ENCODE measurements around the gene MINDY4. TPM values are rescaled to one million over a fixed set of nuclear protein-coding genes. Genes with fewer than 3 reads are reported as not detected.

Gene MINDY4
- total and polyA plus RNA-seq, 10 of the 15 experiments (the other 5 are each of a cell fraction or from before 2014, with no cell fraction given): 0.10 to 0.90 (median 0.40) TPM

- 38% methylated on average over 6 of the region's 6 CpGs for WGBS (ENCODE audit: insufficient coverage, insufficient replicate concordance, low lambda C conversion rate, missing lambda C conversion rate)
- no peak for ATAC-seq
- H3K27me3 ChIP-seq (replicated peaks in 1 of 2; ENCODE audit: control insufficient read depth in 2 of 2, insufficient read depth in 2 of 2, low read length in 1 of 2): no peaks in the 10 kb centered on the region
- H3K4me2 ChIP-seq (ENCODE audit: control insufficient read depth, insufficient read depth): no peak overlapping the region
- no TSS peak for BruUV-seq (replicated peaks)
- no peak for TF ChIP-seq RBBP5 (conservative IDR thresholded peaks at IDR 0.05)
- no peak for TF ChIP-seq POLR2AphosphoS2 (IDR thresholded peaks at IDR 0.05; ENCODE audit: low read depth, low read length)
- TF ChIP-seq CREB1 (IDR thresholded peaks at IDR 0.05; ENCODE audit: low read depth): no peak
- TF ChIP-seq CHD4 (IDR thresholded peaks at IDR 0.05): no peak
- POLR2A ChIA-PET: no interaction called here
- RAD21 ChIA-PET (ENCODE audit: unreplicated experiment): no interaction called here
- in situ Hi-C loops (cut with MboI): no loop called here
- intact Hi-C loops (cut with micrococcal nuclease; ENCODE audit: unreplicated experiment): no loop called here
- no peaks in the 10 kb centered on the region for H3K4me1 ChIP-seq (ENCODE audit: control insufficient read depth, insufficient read depth, low read length)
- no peak overlapping the region for H3K4me3 ChIP-seq
- no peaks in the 10 kb centered on the region for H3K79me2 ChIP-seq (ENCODE audit: control insufficient read depth, insufficient read depth, low read length)
- H3K36me3 ChIP-seq (ENCODE audit: control insufficient read depth in 2 of 2, insufficient read depth in 2 of 2, low read length in 1 of 2): no peaks in the 10 kb centered on the region
- no peak overlapping the region for H3K27ac ChIP-seq (ENCODE audit: control insufficient read depth, insufficient read depth)
- no peaks in the 10 kb centered on the region for H4K20me1 ChIP-seq (ENCODE audit: control insufficient read depth, insufficient read depth)
- peaks cover under 1% of the 10 kb centered on the region; the same call in 1 of the 3 replicates for H3K9me3 ChIP-seq (replicated peaks; ENCODE audit: control insufficient read depth, insufficient read depth, low read length)
- no peak for DNase-seq (ENCODE audit: low read depth, low spot score)
- no peak overlapping the region for H3K9ac ChIP-seq (ENCODE audit: control insufficient read depth, insufficient read depth, low read length)
- SMC1A ChIA-PET (ENCODE audit: uncharacterized antibody, unreplicated experiment): no interaction called here
- CTCF ChIA-PET: interaction anchor here (0.8 to 1.0 kb wide), 2 partner anchors 34 to 114 kb away, joined by 3 read pairs; no protein-coding TSS in a partner anchor
- no peak for FAIRE-seq
- no peak overlapping the region for H2AFZ ChIP-seq (ENCODE audit: control insufficient read depth, low read depth, low read length)
These were observed 53.9 kb downstream of the MINDY4 start for GRCh38 chr7:30824821-30825720.

GRCh38 chr7:30826181-30826580 lies 55.0 kb downstream of the MINDY4 start:
- WGBS (ENCODE audit: insufficient coverage, insufficient replicate concordance, low lambda C conversion rate, missing lambda C conversion rate): 68% methylated on average over 7 of the region's 7 CpGs
- Histone ChIP-seq H4K20me1 (ENCODE audit: control insufficient read depth, insufficient read depth) (no peaks in the 10 kb centered on the region), H3K27me3 (replicated peaks in 1 of 2; ENCODE audit: control insufficient read depth in 2 of 2, insufficient read depth in 2 of 2, low read length in 1 of 2) (no peaks in the 10 kb centered on the region), H3K36me3 (ENCODE audit: control insufficient read depth in 2 of 2, insufficient read depth in 2 of 2, low read length in 1 of 2) (no peaks in the 10 kb centered on the region), H3K4me1 (ENCODE audit: control insufficient read depth, insufficient read depth, low read length) (no peaks in the 10 kb centered on the region), H3K9me3 (replicated peaks; ENCODE audit: control insufficient read depth, insufficient read depth, low read length) (peaks cover 1% of the 10 kb centered on the region; the same call in 1 of the 3 replicates), H3K4me2 (ENCODE audit: control insufficient read depth, insufficient read depth) (no peak overlapping the region), H3K9ac (ENCODE audit: control insufficient read depth, insufficient read depth, low read length) (no peak overlapping the region), H3K4me3 (no peak overlapping the region), H3K27ac (ENCODE audit: control insufficient read depth, insufficient read depth) (no peak overlapping the region), H2AFZ (ENCODE audit: control insufficient read depth, low read depth, low read length) (no peak overlapping the region), H3K79me2 (ENCODE audit: control insufficient read depth, insufficient read depth, low read length) (no peaks in the 10 kb centered on the region)
- in situ Hi-C loops (cut with MboI): no loop called here
- TF ChIP-seq SREBF2 (IDR thresholded peaks at IDR 0.05; ENCODE audit: low read length): no peak
- no peak for TF ChIP-seq ATF3 (IDR thresholded peaks at IDR 0.05; ENCODE audit: borderline replicate concordance, extremely low read depth, low read depth, low read length)
- TF ChIP-seq SIX5 (IDR thresholded peaks at IDR 0.05; ENCODE audit: low read depth, low read length, severe bottlenecking): no peak
- TF ChIP-seq ZBTB4 (CRISPR knock-in tag; IDR thresholded peaks at IDR 0.05): no peak
- TF ChIP-seq ATF2 (IDR thresholded peaks at IDR 0.05; ENCODE audit: low read length): no peak
- no TSS peak for BruUV-seq (replicated peaks)
- FAIRE-seq (no peak), DNase-seq (ENCODE audit: low read depth, low spot score) (no peak), ATAC-seq (no peak)
- RAD21 ChIA-PET (ENCODE audit: unreplicated experiment): no interaction called here
- POLR2A ChIA-PET: no interaction called here
- CTCF ChIA-PET: no interaction called here
- SMC1A ChIA-PET (ENCODE audit: uncharacterized antibody, unreplicated experiment): no interaction called here
- intact Hi-C loops (cut with micrococcal nuclease; ENCODE audit: unreplicated experiment): no loop called here
